HG03159 (cell line): Measurements from ENCODE around the gene IRF1.

Experiments used
- ATAC-seq: cut with Tn5 transposase; IDR thresholded peaks from one replicate; pipeline ENCODE4 v1.9.1; 2021; ENCODE audit warnings: mild to moderate bottlenecking, moderate library complexity; ENCODE audit not compliant: unreplicated experiment

The IRF1 gene

DNA sequence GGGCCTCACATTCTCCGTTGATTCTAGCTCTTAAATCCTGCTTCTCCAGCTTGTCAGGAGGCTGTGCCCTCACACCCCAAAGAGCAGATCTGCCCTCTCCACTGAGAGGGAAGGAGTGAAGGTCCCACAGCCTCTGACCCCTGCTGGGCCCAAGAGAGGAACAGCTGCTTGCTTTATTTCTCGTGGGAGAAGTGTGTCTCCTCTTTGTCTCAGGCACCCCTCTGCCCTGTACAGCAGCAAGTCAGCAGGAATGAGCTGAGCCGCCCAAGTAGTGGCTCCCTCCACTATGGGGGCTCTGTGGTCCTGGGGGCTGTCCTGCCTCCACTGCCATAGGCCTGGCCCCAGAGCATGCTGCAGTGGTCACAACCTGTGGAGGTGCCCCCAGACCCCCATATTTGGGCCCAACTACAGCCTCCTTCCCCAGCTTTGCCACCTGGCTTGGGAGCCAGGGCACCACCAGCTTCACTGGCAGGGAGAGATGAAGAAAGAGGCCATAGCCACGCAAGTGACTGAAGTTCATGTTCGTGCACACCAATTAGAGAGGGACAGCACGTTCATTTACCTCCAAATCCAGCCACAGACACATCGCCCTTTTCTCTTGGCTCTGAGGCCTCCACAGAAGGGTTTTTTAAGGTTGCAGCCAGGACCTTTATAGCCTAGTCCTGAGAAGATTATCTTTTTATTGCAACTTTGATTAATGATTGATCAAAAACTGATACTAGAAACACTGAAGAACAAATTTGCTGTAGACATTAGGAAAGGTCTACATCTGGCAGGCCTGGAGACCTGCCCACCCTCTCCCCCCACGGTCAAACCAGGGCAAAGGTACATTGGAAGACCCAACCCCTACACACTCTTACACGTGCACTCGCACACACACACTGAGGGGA, 27.5 kb downstream of the IRF1 start:
- no peak for ATAC-seq

DNA sequence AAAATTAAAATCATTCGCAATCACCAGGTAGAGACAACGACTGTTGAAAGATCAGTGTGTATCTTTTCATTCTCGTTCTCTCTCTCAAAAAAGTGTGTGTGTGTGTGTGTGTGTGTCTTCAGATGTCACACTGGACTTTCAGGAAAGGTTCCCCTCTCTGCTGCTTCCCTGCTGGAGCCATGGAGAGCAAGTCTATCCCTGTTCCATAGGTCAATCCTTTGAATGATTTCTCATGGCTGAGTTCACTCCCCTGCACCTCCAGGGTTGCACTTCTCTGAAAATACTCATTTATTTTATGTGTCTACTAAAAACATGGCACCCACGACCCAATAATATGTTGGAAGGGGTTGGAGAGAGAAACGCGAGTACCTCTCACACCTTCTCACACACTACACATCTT, 28.2 kb downstream of the IRF1 start:
- ATAC-seq: no peak

DNA sequence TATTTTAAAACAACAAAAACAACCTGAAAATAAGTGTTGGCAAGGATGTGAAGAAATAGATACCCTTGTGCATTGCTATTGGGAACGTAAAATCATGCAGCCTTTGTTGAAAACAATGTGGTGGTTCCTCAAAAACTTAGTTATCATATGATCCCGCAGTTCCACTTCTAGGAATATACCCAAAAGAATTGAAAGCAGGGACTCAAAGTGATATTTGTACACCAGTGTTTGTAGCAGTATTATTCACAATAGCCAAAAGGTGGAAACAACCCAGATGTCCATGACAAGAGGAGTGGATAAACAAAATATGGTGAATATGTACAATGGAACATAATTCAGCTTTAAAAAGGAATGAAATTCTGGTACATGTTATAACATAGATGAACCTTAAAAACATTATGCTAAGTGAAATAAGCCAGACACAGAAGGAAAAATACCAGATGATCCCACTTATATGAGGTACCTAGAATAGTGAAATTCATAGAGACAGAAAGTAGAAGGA, 29.0 kb downstream of the IRF1 start:
- ATAC-seq: no peak

DNA sequence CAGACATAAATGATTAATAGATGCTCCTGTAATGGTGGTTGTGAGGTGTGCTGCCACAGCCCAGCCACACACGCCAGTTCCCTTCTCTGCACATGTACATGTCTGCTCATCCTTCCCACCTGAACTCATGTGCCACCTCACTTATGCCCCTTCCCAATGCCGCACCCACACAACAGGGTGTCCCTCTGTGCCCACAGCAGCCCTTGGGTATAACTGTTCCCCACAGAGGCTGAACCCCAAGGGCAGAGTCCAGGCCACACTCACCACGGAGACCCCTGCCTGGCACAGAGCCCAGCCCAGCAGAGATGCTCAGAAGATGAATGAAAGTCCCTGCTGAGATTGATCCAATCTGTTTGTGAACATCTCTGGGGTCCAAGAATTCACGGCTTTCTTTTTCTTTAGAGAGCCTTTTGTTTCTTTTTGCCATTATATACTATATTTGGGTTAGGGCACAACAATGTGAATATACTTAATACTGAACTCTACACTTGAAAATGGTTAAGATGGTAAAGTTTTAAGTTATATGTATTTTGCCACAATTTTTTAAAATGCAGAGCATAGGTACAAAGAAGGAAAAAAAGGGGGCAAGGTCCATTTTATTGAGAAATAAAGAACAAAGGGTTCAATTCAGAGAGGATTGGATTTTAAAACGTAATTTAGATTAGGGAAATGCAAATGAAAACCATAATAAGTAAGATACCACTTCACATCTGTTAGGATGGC, 29.6 kb downstream of the IRF1 start:
- ATAC-seq: no peak

DNA sequence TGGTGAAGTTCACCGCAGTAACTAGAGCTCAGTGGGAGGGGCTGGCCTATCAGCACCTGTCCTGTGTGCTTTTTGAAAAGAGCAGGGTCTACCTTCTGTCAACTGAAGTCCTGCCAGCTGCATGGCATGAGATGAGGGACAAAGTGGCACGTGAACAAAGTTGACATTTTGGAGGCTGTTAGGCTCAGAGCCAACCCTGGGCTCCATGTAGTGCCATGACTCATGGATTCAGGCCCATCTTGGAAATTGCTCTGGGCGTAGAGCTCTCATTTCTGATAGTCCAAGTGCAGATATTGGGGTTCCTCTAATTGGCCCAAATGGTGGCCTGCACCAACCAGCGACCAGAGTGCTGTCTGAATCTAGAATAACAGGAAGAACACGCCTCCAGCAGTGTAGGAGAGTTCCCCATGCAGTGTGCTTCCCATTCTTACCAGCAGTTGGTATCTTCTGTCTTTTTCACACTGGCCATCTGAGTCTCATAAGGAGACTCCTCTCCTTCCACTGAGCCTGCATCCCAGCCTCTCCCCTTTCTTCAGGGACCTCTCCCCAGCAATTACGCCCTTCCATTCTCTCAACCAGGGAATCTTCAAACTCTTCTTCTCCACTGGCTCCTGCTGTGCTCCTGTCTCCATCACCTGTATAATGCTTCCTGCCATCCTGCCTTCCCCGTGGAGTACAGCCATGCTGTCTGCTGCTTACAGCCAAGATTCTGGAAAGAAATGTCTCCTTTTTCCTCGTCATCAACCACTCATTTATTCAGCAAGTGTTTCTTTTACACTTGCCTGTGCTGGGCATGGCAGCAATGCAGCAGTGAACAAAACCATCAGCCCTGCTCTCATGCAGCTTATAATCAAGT, 30.4 kb downstream of the IRF1 start:
- no peak for ATAC-seq

DNA sequence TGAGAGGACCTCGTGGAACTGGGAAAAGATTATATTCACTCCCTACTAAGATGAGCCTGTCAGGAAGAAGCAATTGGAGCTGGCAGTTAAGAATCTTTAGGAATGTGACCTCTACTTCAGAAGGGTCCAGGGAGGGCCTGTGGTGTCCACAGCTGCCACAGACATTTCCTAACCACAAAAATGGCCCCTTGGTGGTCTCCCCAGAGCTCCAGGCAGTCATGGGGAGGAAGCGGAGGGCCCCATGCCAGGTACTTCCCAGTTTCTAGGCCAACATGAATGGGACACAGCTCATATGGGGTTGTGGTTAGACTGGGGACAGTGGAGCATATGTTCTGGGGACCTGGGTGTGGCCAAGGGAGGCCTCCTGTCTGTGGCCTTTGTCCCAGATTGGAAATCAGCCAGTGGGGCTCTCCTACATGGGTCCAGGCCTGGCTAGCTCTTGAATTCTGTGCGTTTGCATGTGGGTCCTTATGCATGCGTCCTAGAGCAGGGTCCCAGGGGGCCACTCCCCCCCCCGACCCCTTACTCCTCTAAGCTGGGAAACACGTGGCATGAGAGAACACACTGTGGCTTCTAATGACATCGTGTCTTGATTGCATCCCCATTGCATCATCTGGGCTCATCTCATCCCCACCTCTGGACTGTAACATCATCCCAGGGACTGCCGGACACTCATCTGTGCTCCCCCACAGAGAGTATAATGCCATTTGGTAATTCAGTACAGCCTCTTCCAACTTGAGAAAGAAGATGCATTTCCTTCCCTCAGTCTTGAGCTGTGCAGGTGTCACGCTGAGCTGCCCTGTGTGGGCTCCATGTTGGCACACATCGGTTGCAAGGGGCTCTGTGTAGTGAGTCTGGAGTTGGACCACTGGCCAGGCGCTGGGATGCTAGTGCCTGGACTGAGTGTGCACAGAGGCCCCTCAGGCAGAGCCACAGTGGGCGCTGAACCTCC, 31.3 kb downstream of the IRF1 start:
- no peak for ATAC-seq

DNA sequence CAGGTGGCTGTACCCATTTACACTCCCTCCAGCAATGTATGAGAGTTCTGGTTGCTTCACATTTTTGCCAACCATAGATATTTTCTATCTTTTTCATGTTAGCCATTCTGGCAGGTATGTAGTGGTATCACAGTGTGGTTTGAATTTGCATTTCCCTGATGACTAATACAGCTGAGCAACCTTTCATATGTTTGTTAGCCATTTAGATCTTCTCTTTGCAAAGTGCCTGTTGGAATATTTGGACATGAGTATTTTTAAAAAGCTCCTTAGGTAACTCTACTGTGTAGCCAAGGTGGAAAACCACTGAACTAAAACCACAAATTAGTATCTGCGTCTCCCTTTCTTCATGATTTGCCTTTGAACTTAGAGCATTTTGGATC, 31.9 kb downstream of the IRF1 start:
- ATAC-seq: peak; percentile 53

DNA sequence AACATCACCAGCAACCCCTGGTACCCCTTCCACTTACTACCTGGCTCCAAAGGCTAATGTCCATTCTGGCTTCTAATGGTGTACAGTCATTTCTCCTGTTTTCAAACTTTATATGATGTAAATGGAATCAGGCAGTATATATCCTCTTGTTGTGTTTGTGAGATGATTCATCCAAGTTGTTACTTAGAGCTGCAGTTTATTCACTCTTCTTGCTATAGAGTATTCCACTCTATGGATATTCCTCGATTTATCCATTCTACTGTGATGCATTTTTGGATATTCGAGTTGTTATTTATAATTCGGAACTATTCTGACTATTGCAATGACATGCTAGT, 32.4 kb downstream of the IRF1 start:
- no peak for ATAC-seq

DNA sequence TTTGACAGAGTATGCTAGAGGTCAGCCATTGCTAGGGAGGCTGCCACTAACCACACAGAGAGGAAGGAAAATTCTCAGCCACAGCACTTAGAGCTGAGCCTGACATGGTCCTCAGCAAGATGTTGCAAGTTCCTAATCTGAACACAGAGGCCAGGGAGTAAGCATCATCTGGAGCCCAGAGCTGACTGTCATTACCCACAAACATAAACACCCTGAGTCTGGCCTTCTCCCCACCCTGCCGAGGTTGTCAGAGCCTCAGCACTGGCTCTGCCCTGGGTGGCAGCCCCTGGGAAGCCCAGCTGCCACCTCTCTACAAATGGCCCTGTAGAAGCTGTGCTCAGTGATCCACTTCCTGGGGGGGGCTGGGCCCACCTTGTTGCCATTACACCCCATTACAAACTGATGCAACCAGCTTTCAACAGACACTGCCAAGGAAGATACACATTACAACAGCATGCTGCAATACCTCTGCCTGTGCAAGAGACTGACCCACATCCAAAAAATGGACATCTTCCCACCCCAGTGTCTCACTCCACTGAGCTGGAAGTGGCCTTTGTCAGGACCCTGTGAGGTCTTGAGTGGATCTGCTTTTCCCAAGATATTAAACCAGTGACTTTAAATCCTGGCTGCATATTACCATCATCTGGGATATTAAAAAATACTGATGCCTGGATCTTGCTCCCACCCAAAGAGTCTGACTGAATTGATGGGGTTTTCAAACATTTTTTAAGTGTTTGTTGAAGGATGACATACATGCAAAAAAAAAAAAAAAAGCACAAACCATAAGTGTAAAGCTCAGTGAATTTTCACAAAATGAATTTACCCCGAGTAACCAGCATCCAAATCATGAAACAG, 33.0 kb downstream of the IRF1 start:
- ATAC-seq: no peak

DNA sequence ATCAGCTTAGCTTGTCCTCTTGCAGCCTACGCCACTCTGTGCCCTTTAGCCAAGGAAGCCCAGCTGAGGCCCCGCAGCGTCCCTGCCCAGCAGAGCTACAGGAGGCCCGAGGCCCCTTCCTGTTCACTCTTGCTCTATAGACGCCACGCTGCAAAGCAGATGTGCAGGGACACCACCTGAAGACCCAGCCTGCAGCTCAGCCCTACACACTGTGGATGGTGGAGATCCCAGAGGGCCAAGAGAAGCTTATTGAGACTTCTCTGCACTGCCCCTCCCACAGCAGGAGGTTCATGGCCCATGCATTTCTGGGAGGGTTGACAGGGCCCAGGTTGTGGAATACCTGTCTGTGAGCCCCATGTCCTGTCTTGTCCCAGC, 33.6 kb downstream of the IRF1 start:
- ATAC-seq: peak; percentile 20

DNA sequence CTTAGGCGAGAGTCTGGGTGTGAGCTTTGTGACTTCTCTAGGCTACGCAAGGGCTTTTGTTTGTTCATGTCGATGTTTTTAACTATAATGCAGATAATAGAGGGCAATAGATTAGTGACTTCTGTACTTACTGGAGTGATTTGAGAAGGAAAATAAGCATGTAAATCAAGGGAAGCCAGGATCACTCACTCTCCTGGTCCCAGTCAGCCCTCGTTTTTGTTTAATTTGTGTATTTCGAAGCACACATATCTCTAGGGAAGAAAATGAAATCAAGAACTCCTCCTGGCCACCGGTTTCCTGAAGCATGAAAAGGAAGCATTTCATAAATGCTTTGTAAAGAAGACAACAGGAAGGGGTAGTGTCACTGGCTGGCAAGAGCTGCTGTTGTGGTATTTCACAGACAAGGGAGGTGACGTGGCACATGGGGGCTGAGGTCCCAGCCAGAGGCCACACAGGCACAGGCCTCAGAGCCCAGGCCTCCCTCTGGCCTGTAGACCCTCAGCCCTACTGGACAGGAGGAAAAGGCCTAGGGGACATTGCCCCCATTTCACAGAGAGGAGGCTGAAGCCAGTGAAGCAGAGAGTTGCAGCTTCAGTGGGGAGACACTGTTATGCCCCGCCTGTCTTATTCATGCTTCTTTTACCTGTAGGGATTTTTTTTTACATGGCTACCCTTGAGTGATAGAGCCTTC, 34.1 kb downstream of the IRF1 start:
- ATAC-seq: peak; percentile 33

DNA sequence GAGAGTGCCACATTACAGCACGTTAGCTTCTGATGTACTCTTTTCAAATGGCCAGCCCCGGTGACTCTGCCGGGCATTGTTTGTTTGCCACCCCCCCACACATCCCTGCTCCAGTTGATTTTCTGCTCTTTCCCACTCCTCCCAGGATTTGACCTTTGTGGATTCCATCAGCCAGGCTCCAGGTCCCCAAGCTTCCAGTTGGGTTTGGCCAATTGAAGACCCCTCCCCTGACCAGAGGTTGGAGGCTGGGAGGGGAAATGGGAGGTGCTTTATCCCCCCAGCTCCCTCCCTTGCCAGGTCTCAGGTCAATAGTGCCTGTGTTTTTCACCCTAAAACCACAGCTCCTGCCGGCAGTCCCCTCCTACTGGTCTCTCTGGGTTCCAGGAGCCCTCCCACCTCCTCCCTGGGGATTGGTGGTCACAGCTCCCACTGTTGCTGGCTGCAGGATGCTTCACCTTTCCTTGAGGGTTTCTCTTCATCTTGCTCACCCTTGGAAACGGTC, 34.9 kb downstream of the IRF1 start:
- ATAC-seq: no peak

DNA sequence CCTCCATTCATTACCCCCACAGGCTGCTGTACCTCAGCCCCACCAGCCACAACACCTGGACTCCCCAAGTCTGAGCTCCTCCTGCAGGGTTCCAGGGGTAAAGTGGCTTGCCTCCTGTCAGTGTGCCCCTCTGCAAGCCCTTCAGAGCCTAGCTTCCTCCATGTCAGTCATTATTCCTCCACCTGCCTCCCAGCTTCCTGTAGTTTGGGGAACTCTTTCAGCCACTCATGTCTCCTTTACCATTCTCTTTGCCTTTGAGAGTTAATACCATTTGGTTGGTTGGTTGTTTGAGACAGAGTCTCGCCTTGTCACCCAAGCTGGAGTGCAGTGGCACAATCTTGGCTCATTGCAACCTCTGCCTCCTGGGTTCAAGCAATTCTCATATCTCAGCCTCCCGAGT, 36.2 kb downstream of the IRF1 start:
- no peak for ATAC-seq

DNA sequence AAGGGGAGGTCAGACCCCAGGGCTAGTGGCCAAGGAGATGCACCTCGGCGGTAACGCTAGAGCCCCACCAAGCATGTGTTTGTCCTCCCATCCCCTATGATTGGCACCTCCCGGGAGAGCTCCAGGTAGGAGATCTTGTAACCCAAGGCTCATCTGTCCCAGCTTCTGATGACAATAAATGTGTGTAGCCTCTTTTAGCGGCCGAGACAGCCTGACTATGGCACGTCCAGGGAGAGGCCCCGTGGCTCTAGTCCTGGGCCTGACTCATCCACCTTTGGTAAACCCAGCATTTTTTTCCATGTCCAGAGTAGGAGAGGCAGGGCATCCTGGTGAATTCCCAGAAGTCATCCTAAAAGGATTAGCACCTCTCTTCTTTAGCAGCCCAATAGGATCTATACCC, 39.2 kb downstream of the IRF1 start:
- no peak for ATAC-seq

DNA sequence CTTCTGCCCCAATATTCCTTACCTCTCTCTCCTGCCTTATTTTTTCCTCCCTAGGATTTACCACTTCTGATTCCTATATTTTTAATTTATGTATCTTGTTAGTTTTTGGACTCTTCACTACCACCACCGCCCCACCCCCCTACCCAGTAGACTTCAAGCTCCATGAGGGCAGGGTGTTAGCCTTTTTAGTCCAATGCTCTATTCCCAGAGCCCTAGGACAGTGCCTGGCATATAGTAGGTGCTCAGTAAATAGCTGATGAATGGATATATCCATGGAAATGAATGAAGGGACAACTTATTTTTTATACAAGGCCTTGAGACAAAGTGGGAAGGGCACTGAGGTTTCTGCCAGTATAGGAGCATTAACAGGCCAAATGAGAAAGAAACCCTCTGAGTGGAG, 41.5 kb downstream of the IRF1 start:
- no peak for ATAC-seq

DNA sequence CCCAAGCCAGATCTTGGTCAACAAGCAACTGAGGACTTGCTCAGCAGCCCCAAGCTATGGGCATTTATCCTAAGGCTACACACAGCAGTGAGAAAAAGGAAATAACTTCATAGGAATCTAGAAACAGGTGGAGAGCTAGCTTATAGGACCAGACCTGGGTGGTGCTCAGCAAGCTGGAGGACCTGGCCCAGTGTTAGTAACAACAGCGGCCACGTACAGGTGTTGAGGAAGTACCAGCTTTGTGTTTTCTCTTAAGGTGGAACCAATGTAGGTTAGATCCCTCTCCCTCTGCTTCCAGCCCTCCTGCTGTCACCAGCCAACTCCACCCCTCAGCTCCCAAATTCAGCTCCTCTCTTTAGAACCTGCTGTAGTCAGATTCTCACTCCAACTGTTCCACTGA, 43.4 kb downstream of the IRF1 start:
- ATAC-seq: no peak

DNA sequence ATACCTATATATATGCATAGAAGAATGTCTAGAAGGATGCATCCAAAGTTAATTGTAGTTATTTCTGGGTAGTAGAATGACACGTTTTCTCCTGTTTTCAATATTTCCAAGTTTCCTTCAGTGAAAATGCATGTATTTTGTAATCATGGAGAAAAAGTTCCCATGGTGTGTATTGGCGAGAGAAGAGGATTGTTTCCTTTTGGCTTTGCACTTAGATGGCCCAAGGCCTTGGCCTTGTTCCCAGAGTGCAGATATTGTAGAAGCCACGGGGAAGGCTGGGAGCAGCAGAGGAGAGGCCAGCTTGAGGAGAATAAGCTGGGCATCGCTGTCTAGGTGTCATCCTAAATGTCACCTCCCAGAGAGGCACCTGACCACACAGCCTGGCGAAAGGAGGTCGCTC, 44.0 kb downstream of the IRF1 start:
- no peak for ATAC-seq

DNA sequence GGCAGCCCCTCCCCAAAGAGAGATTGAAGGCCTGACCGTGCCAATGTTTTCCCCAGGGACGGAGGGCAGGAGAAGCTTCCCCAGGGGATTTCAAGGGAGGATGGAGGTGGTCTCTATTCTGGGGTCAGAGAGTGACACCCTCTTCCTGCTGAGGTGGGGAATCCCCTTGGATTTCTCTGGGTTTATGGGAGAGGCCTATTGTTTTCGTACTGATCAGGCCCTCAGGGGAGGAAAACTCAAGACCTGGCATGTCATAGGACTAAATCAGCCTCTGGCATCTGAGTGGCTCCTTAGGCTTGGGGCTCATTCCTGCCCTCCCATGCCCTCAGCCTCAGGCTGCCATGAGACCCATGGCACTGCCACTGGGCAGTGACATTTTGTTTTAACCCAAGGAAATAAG, 44.6 kb downstream of the IRF1 start:
- no peak for ATAC-seq

DNA sequence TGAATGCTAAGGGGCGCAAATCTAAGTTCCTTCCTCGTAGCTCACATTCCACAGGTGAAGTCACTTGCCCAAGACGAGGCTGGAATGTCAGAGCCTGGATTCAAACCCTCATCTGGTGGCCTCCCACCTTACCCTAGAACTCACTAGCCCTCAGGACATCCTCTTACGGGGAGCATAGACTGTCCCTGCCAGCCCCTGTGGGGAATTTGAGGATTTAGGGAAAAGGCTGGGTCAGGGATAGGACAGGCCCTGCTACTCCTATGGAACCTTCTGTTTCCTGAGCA, 45.0 kb downstream of the IRF1 start:
- no peak for ATAC-seq
